ENCODE results near the gene TXNL4A. TPM values are rescaled to one million over a fixed set of nuclear protein-coding genes. Genes with fewer than 3 reads are reported as not detected.

Gene TXNL4A
- total RNA-seq, 2 experiments from 2014 or later = 55.0 to 55.7 TPM

GRCh38 chr18:79922971-79923411 lies 65.4 kb downstream of the TXNL4A start:
- Mint-ChIP-seq H3K4me1 (ENCODE audit: low read depth) (no peaks in the 10 kb centered on the region), H3K27ac (no peak overlapping the region), H3K27me3 (no peaks in the 10 kb centered on the region), H3K4me3 (no peak overlapping the region), H3K36me3 (ENCODE audit: low read depth) (peaks cover 53% of the 10 kb centered on the region), H3K9me3 (no peaks in the 10 kb centered on the region)
- H3K27ac ChIP-seq (ENCODE audit: low read depth in 1 of 2, low read length in 2 of 2) = no peak overlapping the region
- no peak for TF ChIP-seq CTCF (IDR thresholded peaks at IDR 0.05)
- DNase-seq = peak in 1 of 14 experiments; percentile 29
- peaks cover 3% of the 10 kb centered on the region for H3K4me1 ChIP-seq (ENCODE audit: insufficient read depth, low read length)
- H3K9me3 ChIP-seq (ENCODE audit: control insufficient read depth in 1 of 2, insufficient read depth in 1 of 2, low read length in 2 of 2) = peaks cover 0 to 19% of the 10 kb centered on the region in 2 experiments
- no peak overlapping the region for H3K4me3 ChIP-seq (ENCODE audit: low read length)
- intact Hi-C loops (cut with DNase I, micrococcal nuclease) = no loop called here
- H3K27me3 ChIP-seq (ENCODE audit: control insufficient read depth in 1 of 2, insufficient read depth in 2 of 2, low read length in 2 of 2) = no peaks in the 10 kb centered on the region
- peaks cover 20% of the 10 kb centered on the region for H3K36me3 ChIP-seq (ENCODE audit: insufficient read depth, low read length)
- no peak for ATAC-seq (ENCODE audit: poor library complexity)
- CTCF ChIA-PET = no interaction called here
- POLR2A ChIA-PET = no interaction called here

GRCh38 chr18:79921984-79922965 lies 66.1 kb downstream of the TXNL4A start:
- peaks cover 15% of the 10 kb centered on the region for H3K36me3 ChIP-seq (ENCODE audit: insufficient read depth, low read length)
- H3K4me1 Mint-ChIP-seq (ENCODE audit: low read depth) = no peaks in the 10 kb centered on the region
- no peak overlapping the region for H3K27ac Mint-ChIP-seq

More at GRCh38 chr18:79921984-79922965, 66.1 kb downstream of the TXNL4A start:
- Mint-ChIP-seq H3K9me3 (no peaks in the 10 kb centered on the region), H3K36me3 (ENCODE audit: low read depth) (peaks cover 55% of the 10 kb centered on the region), H3K27me3 (no peaks in the 10 kb centered on the region), H3K4me3 (no peak overlapping the region)
- ATAC-seq (ENCODE audit: poor library complexity) = no peak
- no peaks in the 10 kb centered on the region for H3K4me1 ChIP-seq (ENCODE audit: insufficient read depth, low read length)
- DNase-seq = peak in 2 of 14 experiments; percentile 11 to 27
- intact Hi-C loops (cut with DNase I, micrococcal nuclease) = no loop called here
- no peak for TF ChIP-seq CTCF (IDR thresholded peaks at IDR 0.05)
- H3K27me3 ChIP-seq (ENCODE audit: control insufficient read depth in 1 of 2, insufficient read depth in 2 of 2, low read length in 2 of 2) = no peaks in the 10 kb centered on the region
- ChIA-PET POLR2A (no interaction called here), CTCF (no interaction called here)
- H3K9me3 ChIP-seq (ENCODE audit: control insufficient read depth in 1 of 2, insufficient read depth in 1 of 2, low read length in 2 of 2) = peaks cover 0 to 23% of the 10 kb centered on the region in 2 experiments
- H3K27ac ChIP-seq (ENCODE audit: low read depth in 1 of 2, low read length in 2 of 2) = peak overlapping the region in 1 of 2 donors; percentile 23
- no peak overlapping the region for H3K4me3 ChIP-seq (ENCODE audit: low read length)

Other genes starting within 250 kb of the TXNL4A start
- gene KCNG2, start 190.6 kb downstream of the TXNL4A start, total RNA-seq = not detected
- 10 to 100 TPM; 44.5 to 44.8 TPM for gene SLC66A2, start 36.9 kb downstream of the TXNL4A start, total RNA-seq
- gene HSBP1L1, start 23.9 kb downstream of the TXNL4A start, total RNA-seq = 10 to 100 TPM; 42.6 to 42.7 TPM
- gene RBFA, start 45.9 kb upstream of the TXNL4A start, total RNA-seq = 10 to 100 TPM; 11.2 to 12.3 TPM
- gene ADNP2, start 120.7 kb upstream of the TXNL4A start, total RNA-seq = 10 to 100 TPM; 61.0 to 61.5 TPM

Data from CD4-positive, alpha-beta T cell (primary cell).